PC-9 (cell line): ENCODE results near the gene WBP2NL.

Experiments used
- EZH2 ChIP-seq: fragments of 200-600 bp; sonication (generic); IDR thresholded peaks from 2 replicates; pipeline ENCODE4 v1.8.0; 2017; ENCODE audit warnings: antibody characterized with exemption, low read depth
- TF ChIP-seq, protein P1 (sequence below): fragments of 200-600 bp; sonication (generic); conservative IDR thresholded peaks from 2 replicates; pipeline ENCODE4 v1.6.1; 2017; ENCODE audit warnings: mixed run types, antibody characterized with exemption, mild to moderate bottlenecking, moderate library complexity

GRCh38 chr22:41982865-41983264, 15.7 kb upstream of the WBP2NL start:
- TF ChIP-seq, protein P1, sequence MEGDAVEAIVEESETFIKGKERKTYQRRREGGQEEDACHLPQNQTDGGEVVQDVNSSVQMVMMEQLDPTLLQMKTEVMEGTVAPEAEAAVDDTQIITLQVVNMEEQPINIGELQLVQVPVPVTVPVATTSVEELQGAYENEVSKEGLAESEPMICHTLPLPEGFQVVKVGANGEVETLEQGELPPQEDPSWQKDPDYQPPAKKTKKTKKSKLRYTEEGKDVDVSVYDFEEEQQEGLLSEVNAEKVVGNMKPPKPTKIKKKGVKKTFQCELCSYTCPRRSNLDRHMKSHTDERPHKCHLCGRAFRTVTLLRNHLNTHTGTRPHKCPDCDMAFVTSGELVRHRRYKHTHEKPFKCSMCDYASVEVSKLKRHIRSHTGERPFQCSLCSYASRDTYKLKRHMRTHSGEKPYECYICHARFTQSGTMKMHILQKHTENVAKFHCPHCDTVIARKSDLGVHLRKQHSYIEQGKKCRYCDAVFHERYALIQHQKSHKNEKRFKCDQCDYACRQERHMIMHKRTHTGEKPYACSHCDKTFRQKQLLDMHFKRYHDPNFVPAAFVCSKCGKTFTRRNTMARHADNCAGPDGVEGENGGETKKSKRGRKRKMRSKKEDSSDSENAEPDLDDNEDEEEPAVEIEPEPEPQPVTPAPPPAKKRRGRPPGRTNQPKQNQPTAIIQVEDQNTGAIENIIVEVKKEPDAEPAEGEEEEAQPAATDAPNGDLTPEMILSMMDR: no peak
- no peak for TF ChIP-seq EZH2
